HepG2 (cell line): Measurements from ENCODE around the gene MORN1. TPM values are rescaled to one million over a fixed set of nuclear protein-coding genes. Genes with fewer than 3 reads are reported as not detected.

ENCODE experiments used
- BRCA1 ChIP-seq: sonication (generic); formaldehyde crosslinking; IDR thresholded peaks from 2 replicates; pipeline ENCODE4 v1.4.0; 2020; ENCODE audit warnings: missing genetic modification reagents
- FLYWCH1 ChIP-seq: sonication (generic); formaldehyde crosslinking; IDR thresholded peaks from 2 replicates; pipeline ENCODE4 v1.8.1; 2023; ENCODE audit warnings: mild to moderate bottlenecking, missing genetic modification reagents
- KDM5A ChIP-seq: fragments of 200-600 bp; sonication (generic); IDR thresholded peaks from 2 replicates; pipeline ENCODE4 v1.7.0; 2018; ENCODE audit warnings: antibody characterized with exemption, mild to moderate bottlenecking, low read length, borderline replicate concordance
- MIER2 ChIP-seq: IDR thresholded peaks from 2 replicates; pipeline ENCODE4 v1.6.1; 2016; ENCODE audit warnings: missing biosample characterization, missing genetic modification reagents
- MZF1 ChIP-seq: sonication (generic); formaldehyde crosslinking; IDR thresholded peaks from 2 replicates; pipeline ENCODE4 v1.8.1; 2023; ENCODE audit warnings: mild to moderate bottlenecking, missing genetic modification reagents, borderline replicate concordance
- NFIC ChIP-seq: IDR thresholded peaks from 2 replicates; pipeline ENCODE4 v1.6.1; 2012; ENCODE audit warnings: mild to moderate bottlenecking, low read length, inconsistent platforms
- PHF5A ChIP-seq: IDR thresholded peaks from one replicate; pipeline ENCODE4 v1.6.1; 2018; ENCODE audit warnings: low read depth, missing genetic modification reagents; ENCODE audit not compliant: unreplicated experiment
- RFXAP ChIP-seq: sonication (generic); formaldehyde crosslinking; IDR thresholded peaks from 2 replicates; pipeline ENCODE4 v1.4.0; 2020; ENCODE audit warnings: missing genetic modification reagents, borderline replicate concordance
- SMARCE1 ChIP-seq: fragments of 450-650 bp; IDR thresholded peaks from 2 replicates; pipeline ENCODE4 v1.6.1; 2017; ENCODE audit warnings: borderline replicate concordance
- SP4 ChIP-seq: sonication (generic); formaldehyde crosslinking; IDR thresholded peaks from 2 replicates; pipeline ENCODE4 v1.8.1; 2023; ENCODE audit warnings: mild to moderate bottlenecking, missing genetic modification reagents
- STAT5B ChIP-seq: sonication (generic); formaldehyde crosslinking; IDR thresholded peaks from 2 replicates; pipeline ENCODE4 v1.4.0; 2020; ENCODE audit warnings: missing genetic modification reagents
- THAP11 ChIP-seq: IDR thresholded peaks from 2 replicates; pipeline ENCODE4 v1.6.1; 2016; ENCODE audit warnings: missing biosample characterization, missing genetic modification reagents
- TMF1 ChIP-seq: sonication (generic); formaldehyde crosslinking; IDR thresholded peaks from 2 replicates; pipeline ENCODE4 v1.8.1; 2022; ENCODE audit warnings: low read depth, missing genetic modification reagents
- XRCC5 ChIP-seq: fragments of 200-400 bp; formaldehyde crosslinking; optimal IDR thresholded peaks from 2 replicates; pipeline ENCODE3; 2017; ENCODE audit warnings: mild to moderate bottlenecking, low read length
- ZNF275 ChIP-seq: sonication (generic); formaldehyde crosslinking; IDR thresholded peaks from 2 replicates; pipeline ENCODE4 v1.8.0; 2022; ENCODE audit warnings: missing genetic modification reagents, mild to moderate bottlenecking, inconsistent platforms, borderline replicate concordance
- ZNF3 ChIP-seq: IDR thresholded peaks from 2 replicates; pipeline ENCODE4 v1.7.0; 2017; ENCODE audit warnings: inconsistent platforms
- ZNF383 ChIP-seq: sonication (generic); formaldehyde crosslinking; IDR thresholded peaks from 2 replicates; pipeline ENCODE4 v1.4.0; 2020; ENCODE audit warnings: missing genetic modification reagents, mild to moderate bottlenecking, borderline replicate concordance
- ZNF556 ChIP-seq: sonication (generic); formaldehyde crosslinking; IDR thresholded peaks from 2 replicates; pipeline ENCODE4 v1.4.0; 2020; ENCODE audit warnings: mild to moderate bottlenecking, missing genetic modification reagents, borderline replicate concordance
- ZNF563 ChIP-seq: sonication (generic); formaldehyde crosslinking; IDR thresholded peaks from 2 replicates; pipeline ENCODE4 v1.8.0; 2022; ENCODE audit warnings: mild to moderate bottlenecking, moderate library complexity, missing genetic modification reagents
- ZNF773 ChIP-seq: sonication (generic); formaldehyde crosslinking; IDR thresholded peaks from 2 replicates; pipeline ENCODE4 v1.4.0; 2020; ENCODE audit warnings: missing genetic modification reagents, borderline replicate concordance
- ZSCAN5A ChIP-seq: sonication (generic); formaldehyde crosslinking; IDR thresholded peaks from 2 replicates; pipeline ENCODE4 v1.8.0; 2022; ENCODE audit warnings: mild to moderate bottlenecking, missing genetic modification reagents, borderline replicate concordance
- polyA plus RNA-seq, 8 experiments: library from polyadenylated mRNA; depleted of rRNA in 3 of 8; stranded (reverse) in 7 of 8; unstranded in 1 of 8; fragments of >200 nt; fragmentation: Illumina TruSeq in 4 of 8; extraction: Trizol in 4 of 8; gene quantifications; 2 replicates each; pipeline versions ENCODE4 v1.2.1 to v1.2.3, GENCODE V29; 2011 to 2016; ENCODE audit warnings: low read depth in 4 of 8, missing spikeins in 1 of 8, mixed read lengths in 1 of 8; ENCODE audit not compliant: insufficient read depth in 1 of 8
- total RNA-seq, 5 experiments: library from RNA; depleted of rRNA; stranded (reverse); fragments of >200 nt; fragmentation: Illumina TruSeq; extraction: Trizol; gene quantifications; 2 replicates each; pipeline ENCODE4 v1.2.3, GENCODE V29; 2016; ENCODE audit warnings: low read depth in 1 of 5
- TF ChIP-seq, protein P1 (sequence below): sonication (generic); formaldehyde crosslinking; IDR thresholded peaks from 2 replicates; pipeline ENCODE4 v1.4.0; 2020; ENCODE audit warnings: missing genetic modification reagents, borderline replicate concordance
- TF ChIP-seq, protein P2 (sequence below): sonication (generic); formaldehyde crosslinking; IDR thresholded peaks from 2 replicates; pipeline ENCODE4 v1.4.0; 2020; ENCODE audit warnings: mild to moderate bottlenecking, missing genetic modification reagents

MORN1 gene
- total and polyA plus RNA-seq, 2 of the 13 experiments (the other 11 are each of a cell fraction or from before 2014, with no cell fraction given), result 3.1 to 6.5 TPM

GRCh38 chr1:2412395-2412772 lies 21.0 kb upstream of the MORN1 start, which contains the start of gene PEX10 (continued):
- TF ChIP-seq TMF1 (CRISPR knock-in tag), result no peak; the same call in 1 of the 2 replicates
- TF ChIP-seq ZNF563 (CRISPR knock-in tag), result no peak
- TF ChIP-seq MIER2, result no peak
- peak; percentile 98 for TF ChIP-seq KDM5A
- TF ChIP-seq NFIC, result no peak
- TF ChIP-seq STAT5B (CRISPR knock-in tag), result no peak
- no peak for TF ChIP-seq ZNF275 (CRISPR knock-in tag)
- no peak for TF ChIP-seq ZNF383 (CRISPR knock-in tag)
- no peak for TF ChIP-seq SMARCE1
- no peak for TF ChIP-seq MZF1 (CRISPR knock-in tag)
- TF ChIP-seq SP4 (CRISPR knock-in tag), result peak; percentile 98
- TF ChIP-seq BRCA1 (CRISPR knock-in tag), result no peak; the same call in 1 of the 2 replicates
- peak; percentile 5 for TF ChIP-seq XRCC5
- no peak for TF ChIP-seq ZNF3
- peak; percentile 45; the same call in 1 of the 2 replicates for TF ChIP-seq ZNF556 (CRISPR knock-in tag)
- TF ChIP-seq THAP11 (CRISPR knock-in tag), result peak; percentile 93
- TF ChIP-seq, protein P1, sequence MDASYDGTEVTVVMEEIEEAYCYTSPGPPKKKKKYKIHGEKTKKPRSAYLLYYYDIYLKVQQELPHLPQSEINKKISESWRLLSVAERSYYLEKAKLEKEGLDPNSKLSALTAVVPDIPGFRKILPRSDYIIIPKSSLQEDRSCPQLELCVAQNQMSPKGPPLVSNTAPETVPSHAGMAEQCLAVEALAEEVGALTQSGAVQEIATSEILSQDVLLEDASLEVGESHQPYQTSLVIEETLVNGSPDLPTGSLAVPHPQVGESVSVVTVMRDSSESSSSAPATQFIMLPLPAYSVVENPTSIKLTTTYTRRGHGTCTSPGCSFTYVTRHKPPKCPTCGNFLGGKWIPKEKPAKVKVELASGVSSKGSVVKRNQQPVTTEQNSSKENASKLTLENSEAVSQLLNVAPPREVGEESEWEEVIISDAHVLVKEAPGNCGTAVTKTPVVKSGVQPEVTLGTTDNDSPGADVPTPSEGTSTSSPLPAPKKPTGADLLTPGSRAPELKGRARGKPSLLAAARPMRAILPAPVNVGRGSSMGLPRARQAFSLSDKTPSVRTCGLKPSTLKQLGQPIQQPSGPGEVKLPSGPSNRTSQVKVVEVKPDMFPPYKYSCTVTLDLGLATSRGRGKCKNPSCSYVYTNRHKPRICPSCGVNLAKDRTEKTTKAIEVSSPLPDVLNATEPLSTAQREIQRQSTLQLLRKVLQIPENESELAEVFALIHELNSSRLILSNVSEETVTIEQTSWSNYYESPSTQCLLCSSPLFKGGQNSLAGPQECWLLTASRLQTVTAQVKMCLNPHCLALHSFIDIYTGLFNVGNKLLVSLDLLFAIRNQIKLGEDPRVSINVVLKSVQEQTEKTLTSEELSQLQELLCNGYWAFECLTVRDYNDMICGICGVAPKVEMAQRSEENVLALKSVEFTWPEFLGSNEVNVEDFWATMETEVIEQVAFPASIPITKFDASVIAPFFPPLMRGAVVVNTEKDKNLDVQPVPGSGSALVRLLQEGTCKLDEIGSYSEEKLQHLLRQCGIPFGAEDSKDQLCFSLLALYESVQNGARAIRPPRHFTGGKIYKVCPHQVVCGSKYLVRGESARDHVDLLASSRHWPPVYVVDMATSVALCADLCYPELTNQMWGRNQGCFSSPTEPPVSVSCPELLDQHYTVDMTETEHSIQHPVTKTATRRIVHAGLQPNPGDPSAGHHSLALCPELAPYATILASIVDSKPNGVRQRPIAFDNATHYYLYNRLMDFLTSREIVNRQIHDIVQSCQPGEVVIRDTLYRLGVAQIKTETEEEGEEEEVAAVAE (CRISPR knock-in tag), result no peak
- TF ChIP-seq ZSCAN5A, result no peak
- TF ChIP-seq ZNF773, result no peak
- TF ChIP-seq RFXAP, result no peak
- TF ChIP-seq PHF5A (CRISPR knock-in tag), result peak; percentile 34
- TF ChIP-seq, protein P2, sequence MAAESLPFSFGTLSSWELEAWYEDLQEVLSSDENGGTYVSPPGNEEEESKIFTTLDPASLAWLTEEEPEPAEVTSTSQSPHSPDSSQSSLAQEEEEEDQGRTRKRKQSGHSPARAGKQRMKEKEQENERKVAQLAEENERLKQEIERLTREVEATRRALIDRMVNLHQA, result no peak
- no peak for TF ChIP-seq FLYWCH1
